ENCODE data around the gene ADIPOR1.
"Not testable (repeated sequence)": the region's sequence is repeated elsewhere in the genome, so short reads cannot be mapped to it uniquely, and the experiment has no call there.

Gene ADIPOR1

GRCh38 chr1:202957733-202958543 is at the start of gene ADIPOR1:
ADIPOR1 (minus strand) TSS chr1:202958312; CDS start chr1:202951070, 7,242 bp downstream.
- DNase-seq = peak in 55 of 56 donors; percentile 34 to 94 (median 81)

- peak; percentile 52 to 96 (median 90) for DNase-seq
Measured at GRCh38 chr1:203006948-203007871, 49.1 kb upstream of the ADIPOR1 start, which contains the start of gene TMEM183A. TMEM183A (plus strand) TSS chr1:203007374; CDS start chr1:203007466, 92 bp downstream.

- not testable (repeated sequence) for DNase-seq
Measured at GRCh38 chr1:203005395-203006142, 47.5 kb upstream of the ADIPOR1 start.

GRCh38 chr1:203002951-203003350 is 44.8 kb upstream of the ADIPOR1 start:
- no peak for DNase-seq

- DNase-seq = no peak
Measured at GRCh38 chr1:203001986-203002385, 43.9 kb upstream of the ADIPOR1 start.

- DNase-seq = no peak
Measured at GRCh38 chr1:203000217-203000944, 42.3 kb upstream of the ADIPOR1 start.

GRCh38 chr1:202998836-202999750 is 41.0 kb upstream of the ADIPOR1 start:
- peak in 15 of 56 donors; percentile 3 to 76 (median 5) for DNase-seq

GRCh38 chr1:202994756-202995155 is 36.6 kb upstream of the ADIPOR1 start:
- no peak for DNase-seq

GRCh38 chr1:202991112-202991511 is 33.0 kb upstream of the ADIPOR1 start:
- DNase-seq = no peak

- no peak for DNase-seq
Measured at GRCh38 chr1:202989879-202990278, 31.8 kb upstream of the ADIPOR1 start.

GRCh38 chr1:202987922-202988583 is 29.9 kb upstream of the ADIPOR1 start:
- no peak for DNase-seq

- no peak for DNase-seq
Measured at GRCh38 chr1:202987255-202987654, 29.1 kb upstream of the ADIPOR1 start.

GRCh38 chr1:202986120-202986519 is 28.0 kb upstream of the ADIPOR1 start:
- not testable (repeated sequence) for DNase-seq

- DNase-seq = no peak
Measured at GRCh38 chr1:202982715-202983430, 24.8 kb upstream of the ADIPOR1 start.

- no peak for DNase-seq
Measured at GRCh38 chr1:202981939-202982338, 23.8 kb upstream of the ADIPOR1 start.

- no peak for DNase-seq
Measured at GRCh38 chr1:202979459-202979858, 21.3 kb upstream of the ADIPOR1 start.

- no peak for DNase-seq
Measured at GRCh38 chr1:202976633-202977032, 18.5 kb upstream of the ADIPOR1 start.

- DNase-seq = no peak
Measured at GRCh38 chr1:202974856-202975255, 16.7 kb upstream of the ADIPOR1 start.
